ENCODE measurements around the gene AGRN. TPM values are rescaled to one million over a fixed set of nuclear protein-coding genes. Genes with fewer than 3 reads are reported as not detected.
"Not testable (repeated sequence)": the region's sequence is repeated elsewhere in the genome, so short reads cannot be mapped to it uniquely, and the experiment has no call there.

AGRN gene
- total RNA-seq, 1 donor from 2014 or later = 227 TPM

GRCh38 chr1:1051127-1051810 is 31.3 kb downstream of the AGRN start:
- DNase-seq (ENCODE audit: low spot score) = no peak

- no peak for DNase-seq (ENCODE audit: low spot score)
These were observed 32.3 kb downstream of the AGRN start for GRCh38 chr1:1052003-1052840.

GRCh38 chr1:1053022-1053421 is 33.1 kb downstream of the AGRN start:
- no peak for DNase-seq (ENCODE audit: low spot score)

- DNase-seq (ENCODE audit: low spot score) = no peak
These were observed 33.8 kb downstream of the AGRN start for GRCh38 chr1:1053682-1054081.

- DNase-seq (ENCODE audit: low spot score) = no peak
These were observed 34.3 kb downstream of the AGRN start for GRCh38 chr1:1054099-1054700.

- no peak for DNase-seq (ENCODE audit: low spot score)
These were observed 35.1 kb downstream of the AGRN start for GRCh38 chr1:1054971-1055370.

DNA sequence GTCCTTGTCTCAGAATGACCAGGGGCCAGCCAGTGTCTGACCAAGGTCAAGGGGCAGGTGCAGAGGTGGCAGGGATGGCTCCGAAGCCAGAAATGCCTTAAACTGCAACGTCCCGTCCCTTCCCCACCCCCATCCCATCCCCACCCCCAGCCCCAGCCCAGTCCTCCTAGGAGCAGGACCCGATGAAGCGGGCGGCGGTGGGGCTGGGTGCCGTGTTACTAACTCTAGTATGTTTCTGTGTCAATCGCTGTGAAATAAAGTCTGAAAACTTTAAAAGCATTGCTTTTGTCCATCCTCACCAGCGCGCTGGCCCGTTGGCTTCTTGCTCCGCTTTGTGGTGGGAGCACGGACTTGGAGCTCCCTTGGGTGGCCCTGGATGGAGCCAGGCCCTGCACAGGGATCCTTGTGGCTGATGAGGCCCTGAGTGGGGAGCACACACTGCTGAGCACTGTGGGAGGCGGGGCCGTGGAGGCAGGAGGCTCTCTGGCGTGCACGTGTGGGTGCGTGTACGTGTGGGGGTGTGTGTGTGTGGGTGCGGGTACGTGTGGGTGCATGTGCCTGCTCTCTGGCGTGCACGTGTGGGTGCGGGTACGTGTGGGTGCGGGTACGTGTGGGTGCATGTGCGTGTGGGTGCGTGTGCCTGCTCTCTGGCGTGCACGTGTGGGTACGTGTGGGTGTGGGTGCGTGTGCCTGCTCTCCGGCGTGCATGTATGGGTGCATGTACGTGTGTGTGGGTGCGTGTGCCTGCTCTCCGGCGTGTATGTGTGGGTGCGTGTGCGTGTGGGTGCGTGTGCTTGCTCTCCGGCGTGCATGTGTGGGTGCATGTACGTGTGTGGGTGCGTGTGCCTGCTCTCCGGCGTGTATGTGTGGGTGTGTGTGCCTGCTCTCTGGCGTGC is 36.2 kb downstream of the AGRN start:
- no peak for DNase-seq (ENCODE audit: low spot score)

GRCh38 chr1:1057769-1058087 is 37.8 kb downstream of the AGRN start:
- DNase-seq (ENCODE audit: low spot score) = not testable (repeated sequence)

GRCh38 chr1:1058088-1058905 is 38.4 kb downstream of the AGRN start:
- DNase-seq (ENCODE audit: low spot score) = no peak

DNA sequence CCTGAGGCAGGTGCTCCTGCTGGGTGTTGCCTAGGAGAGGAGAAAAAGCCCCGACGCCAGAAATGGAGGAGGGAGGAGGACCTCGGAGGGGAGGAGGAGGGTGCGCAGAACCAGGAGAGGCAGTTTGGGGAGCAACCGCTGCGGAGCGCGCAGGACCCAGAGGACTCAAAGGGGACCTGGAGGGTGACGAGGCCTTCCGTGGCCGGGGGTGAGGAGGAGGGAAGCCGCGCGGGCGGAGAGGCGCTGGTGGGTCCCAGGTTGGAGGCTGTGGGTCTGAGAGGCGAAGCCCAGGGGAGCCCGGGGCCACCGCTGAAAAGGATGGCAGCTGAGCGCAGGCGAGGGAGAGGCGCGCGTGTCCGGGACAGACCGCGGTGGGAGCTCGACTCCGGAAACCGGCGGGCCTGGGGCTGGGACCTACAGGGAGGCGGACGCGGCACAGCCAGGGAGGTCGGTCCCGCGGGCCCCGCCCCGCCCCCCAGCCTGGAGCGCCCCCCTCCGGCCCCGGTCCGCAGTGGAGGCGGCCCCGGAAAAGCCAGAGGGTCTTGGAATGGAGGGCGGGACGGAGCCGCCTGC is 39.1 kb downstream of the AGRN start:
- no peak for DNase-seq (ENCODE audit: low spot score)

DNA sequence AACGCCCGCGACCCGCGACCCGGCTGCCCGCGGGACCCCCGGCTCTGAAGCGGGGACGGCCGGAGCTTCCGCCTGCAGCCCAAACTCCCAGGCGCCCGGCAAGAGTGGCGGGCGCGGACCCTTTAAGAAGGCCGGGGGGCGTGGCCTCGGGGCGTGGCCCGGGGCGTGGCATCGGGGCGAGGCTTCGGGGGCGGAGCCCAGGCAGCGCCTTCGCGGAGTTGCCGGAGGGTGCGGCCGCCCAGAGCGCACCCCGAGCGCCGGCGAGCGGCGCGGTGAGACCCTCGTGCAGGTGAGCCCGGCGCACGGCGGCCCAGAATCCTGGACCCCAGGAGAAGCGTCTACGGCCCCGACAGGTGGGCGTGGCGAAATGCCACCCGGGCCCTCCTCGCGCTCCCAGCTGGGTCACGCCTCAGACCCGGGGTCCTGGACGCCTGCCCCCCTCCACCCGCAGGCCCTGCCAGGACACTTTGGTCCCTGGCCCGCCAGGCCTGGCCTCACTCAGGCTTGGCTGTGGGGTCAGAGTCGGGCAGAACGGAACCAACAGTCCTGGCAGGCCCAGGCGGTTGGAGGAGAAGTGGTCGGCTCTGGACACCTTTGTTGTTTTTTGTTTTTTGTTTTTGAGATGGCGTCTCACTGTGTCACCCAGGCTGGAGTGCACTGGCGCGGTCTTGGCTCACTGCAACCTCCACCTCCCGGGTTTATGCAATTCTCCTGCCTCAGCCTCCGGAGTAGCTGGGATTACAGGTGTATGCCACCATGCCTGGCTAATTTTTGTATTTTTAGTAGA is 39.8 kb downstream of the AGRN start:
- peak; percentile 90 for DNase-seq (ENCODE audit: low spot score)

GRCh38 chr1:1060281-1061000 is 40.5 kb downstream of the AGRN start:
- no peak for DNase-seq (ENCODE audit: low spot score)

DNA sequence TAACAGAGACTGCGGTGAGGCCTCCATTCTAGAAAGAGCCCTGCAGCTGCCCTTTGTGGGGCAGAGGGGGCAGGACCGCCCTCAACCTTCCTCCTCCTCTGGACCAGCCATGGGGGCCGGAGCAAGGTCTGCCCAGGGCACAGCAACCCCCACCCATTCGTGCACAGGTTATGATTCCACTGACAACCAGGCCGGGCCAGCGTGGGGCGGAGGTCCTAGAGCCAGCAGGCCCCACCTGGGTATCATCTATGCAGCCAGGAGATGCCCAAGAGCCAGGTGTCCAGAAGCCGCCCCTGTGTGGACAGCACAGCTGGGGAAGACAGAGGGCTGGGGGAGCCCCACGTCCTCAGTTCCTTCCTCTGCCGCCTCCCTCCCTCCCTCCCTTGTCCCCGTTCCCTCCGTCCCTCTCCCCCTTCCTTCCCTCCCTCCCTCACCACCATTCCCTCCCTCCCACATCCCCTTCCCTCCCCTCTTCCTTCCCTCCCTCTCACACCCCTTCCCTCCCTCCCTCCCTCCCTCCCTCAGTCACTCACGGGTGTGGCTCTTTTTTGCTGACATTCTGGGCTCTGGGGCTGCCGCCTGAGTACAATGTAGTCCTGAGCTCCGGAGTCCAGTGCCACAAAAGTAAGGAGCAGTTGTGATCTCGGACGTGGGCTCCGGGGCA is 41.9 kb downstream of the AGRN start:
- DNase-seq (ENCODE audit: low spot score) = no peak

DNA sequence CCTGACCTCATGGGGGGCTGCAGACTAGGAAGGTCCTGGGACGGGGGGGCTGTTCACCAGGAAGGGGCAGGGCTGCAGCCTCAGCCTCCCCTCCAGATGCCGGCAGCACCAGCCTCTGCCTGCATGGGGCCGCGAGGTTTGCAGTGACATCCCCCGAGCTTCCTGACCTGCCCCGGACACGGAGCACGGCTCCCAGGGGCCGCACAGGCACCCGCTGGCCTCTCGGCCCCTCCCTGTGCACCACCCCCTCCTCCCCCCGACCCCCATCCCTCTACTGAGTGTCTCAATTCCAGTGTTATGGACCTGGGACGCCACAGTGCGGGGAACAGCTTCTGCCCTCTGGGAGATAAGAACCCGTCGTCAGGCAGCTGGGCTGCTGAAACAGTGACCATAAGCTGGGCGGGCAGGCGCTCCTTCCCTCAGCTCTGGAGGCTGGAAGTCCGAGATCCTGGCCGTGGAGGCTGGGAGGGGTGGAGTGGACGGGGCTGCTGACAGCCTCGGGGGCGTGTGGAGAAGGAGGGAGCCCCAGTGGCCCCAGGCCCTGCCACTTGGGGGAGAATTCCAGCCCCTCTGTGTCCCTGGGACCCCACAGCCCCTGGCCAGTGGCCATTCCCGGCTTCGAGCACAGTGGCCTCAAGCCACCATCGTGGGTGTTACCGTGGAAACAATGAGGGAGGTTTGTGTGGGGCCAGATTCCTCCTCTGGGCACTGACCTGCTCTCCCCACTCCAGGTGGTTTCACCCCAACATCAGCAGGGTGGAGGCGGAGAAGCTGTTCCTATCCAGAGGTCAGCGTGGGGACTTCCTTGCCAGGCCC is 42.6 kb downstream of the AGRN start:
- no peak for DNase-seq (ENCODE audit: low spot score)

- no peak for DNase-seq (ENCODE audit: low spot score)
These were observed 43.5 kb downstream of the AGRN start for GRCh38 chr1:1063261-1063944.

GRCh38 chr1:1063945-1064831 is 44.3 kb downstream of the AGRN start:
- peak; percentile 72 for DNase-seq (ENCODE audit: low spot score)

All from ureter (tissue), 1 donor.